HEK293 (cell line): Measurements from ENCODE around the gene ZMYM2.
A peak's percentile ranks its signal among the peaks of the same experiment; 100 is the strongest.

Experiments
- CTCF ChIA-PET: fragments of 350-600 bp; formaldehyde crosslinking; extraction: SDS; loops from one replicate; lab custom pipeline; 2021; ENCODE audit warnings: antibody characterized with exemption; lab: Yijun Ruan, JAX
- POLR2A ChIA-PET: fragments of 300-600 bp; formaldehyde crosslinking; extraction: SDS; loops from one replicate; lab custom pipeline; 2020; ENCODE audit warnings: antibody characterized with exemption, inconsistent platforms; lab: Yijun Ruan, JAX
- H3K27ac ChIP-seq: fragments of 200-500 bp; sonication (Bioruptor generic); 2 replicates; pipeline ENCODE4 v1.5.1; 2014; ENCODE audit warnings: low read depth, low read length, control low read depth, inconsistent platforms; ENCODE audit errors: extremely low read depth
- H3K36me3 ChIP-seq, 2 experiments: fragments of 200-500 bp in 1 of 2; sonication (Bioruptor generic) in 1 of 2; 1 replicate in 1 of 2; 2 replicates in 1 of 2; pipeline ENCODE4 v1.5.1; 2014 to 2017; ENCODE audit warnings: inconsistent platforms in 2 of 2, low read length in 2 of 2; ENCODE audit not compliant: control insufficient read depth in 2 of 2, insufficient read depth in 1 of 2
- H3K4me1 ChIP-seq: fragments of 200-500 bp; sonication (Bioruptor generic); 2 replicates; pipeline ENCODE4 v1.5.1; 2014; ENCODE audit warnings: mild to moderate bottlenecking, low read length, inconsistent platforms; ENCODE audit not compliant: control insufficient read depth, insufficient read depth
- H3K4me3 ChIP-seq: 2 replicates; pipeline ENCODE4 v1.5.1; 2011; ENCODE audit warnings: low read depth, mild to moderate bottlenecking, control low read depth, low read length, moderate library complexity
- H3K9me3 ChIP-seq: fragments of 200-500 bp; sonication (Bioruptor generic); 2 replicates; pipeline ENCODE4 v1.5.1; 2014; ENCODE audit warnings: low read depth, low read length, inconsistent platforms; ENCODE audit not compliant: control insufficient read depth, insufficient read depth
- KLF10 ChIP-seq: fragments of 450-650 bp; IDR thresholded peaks from 2 replicates; pipeline ENCODE4 v1.5.1; 2018; ENCODE audit warnings: missing biosample characterization, mild to moderate bottlenecking, missing genetic modification characterization
- MYNN ChIP-seq: fragments of 450-650 bp; formaldehyde crosslinking; IDR thresholded peaks from 2 replicates; pipeline ENCODE4 v1.5.1; 2016; ENCODE audit warnings: missing biosample characterization, missing genetic modification characterization, borderline replicate concordance
- PRDM10 ChIP-seq: fragments of 450-650 bp; formaldehyde crosslinking; IDR thresholded peaks from 2 replicates; pipeline ENCODE4 v1.5.1; 2016; ENCODE audit warnings: missing biosample characterization, missing genetic modification characterization
- PRDM4 ChIP-seq: fragments of 450-650 bp; formaldehyde crosslinking; IDR thresholded peaks from 2 replicates; pipeline ENCODE4 v1.5.1; 2017; ENCODE audit warnings: missing biosample characterization, missing genetic modification characterization
- SP3 ChIP-seq: fragments of 450-650 bp; formaldehyde crosslinking; IDR thresholded peaks from 2 replicates; pipeline ENCODE4 v1.5.1; 2016; ENCODE audit warnings: missing biosample characterization, missing genetic modification characterization
- ZBTB11 ChIP-seq: fragments of 450-650 bp; formaldehyde crosslinking; conservative IDR thresholded peaks from 2 replicates; pipeline ENCODE4 v1.5.1; 2016; ENCODE audit warnings: low read depth, missing biosample characterization, missing genetic modification characterization
- ZEB2 ChIP-seq: fragments of 450-650 bp; formaldehyde crosslinking; IDR thresholded peaks from 2 replicates; pipeline ENCODE4 v1.5.1; 2016; ENCODE audit warnings: missing biosample characterization, missing genetic modification characterization
- ZNF10 ChIP-seq: fragments of 450-650 bp; formaldehyde crosslinking; IDR thresholded peaks from 2 replicates; pipeline ENCODE4 v1.5.1; 2017; ENCODE audit warnings: missing biosample characterization, missing genetic modification characterization
- ZNF311 ChIP-seq: fragments of 450-650 bp; formaldehyde crosslinking; IDR thresholded peaks from 2 replicates; pipeline ENCODE4 v1.5.1; 2017; ENCODE audit warnings: missing biosample characterization, missing genetic modification characterization, borderline replicate concordance
- ZNF362 ChIP-seq: fragments of 450-650 bp; formaldehyde crosslinking; IDR thresholded peaks from 2 replicates; pipeline ENCODE4 v1.5.1; 2016; ENCODE audit warnings: missing biosample characterization, missing genetic modification characterization
- ZNF37A ChIP-seq: fragments of 450-650 bp; IDR thresholded peaks from 2 replicates; pipeline ENCODE4 v1.5.1; 2018; ENCODE audit warnings: missing biosample characterization, missing genetic modification characterization
- ZNF426 ChIP-seq: fragments of 450-650 bp; formaldehyde crosslinking; IDR thresholded peaks from 2 replicates; pipeline ENCODE4 v1.5.1; 2017; ENCODE audit warnings: missing biosample characterization, missing genetic modification characterization, mild to moderate bottlenecking, inconsistent platforms, moderate library complexity
- ZNF433 ChIP-seq: fragments of 450-650 bp; formaldehyde crosslinking; IDR thresholded peaks from 2 replicates; pipeline ENCODE4 v1.5.1; 2016; ENCODE audit warnings: missing biosample characterization, missing genetic modification characterization, low read depth
- ZNF558 ChIP-seq: fragments of 450-650 bp; formaldehyde crosslinking; IDR thresholded peaks from 2 replicates; pipeline ENCODE4 v1.5.1; 2016; ENCODE audit warnings: missing biosample characterization, missing genetic modification characterization
- ZNF580 ChIP-seq: fragments of 450-650 bp; formaldehyde crosslinking; IDR thresholded peaks from 2 replicates; pipeline ENCODE4 v1.5.1; 2016; ENCODE audit warnings: missing biosample characterization, missing genetic modification characterization
- ZNF629 ChIP-seq: fragments of 450-650 bp; formaldehyde crosslinking; IDR thresholded peaks from 2 replicates; pipeline ENCODE4 v1.5.1; 2017; ENCODE audit warnings: missing biosample characterization, missing genetic modification characterization
- ZNF654 ChIP-seq: fragments of 450-650 bp; formaldehyde crosslinking; IDR thresholded peaks from 2 replicates; pipeline ENCODE4 v1.5.1; 2016; ENCODE audit warnings: low read depth, missing biosample characterization, missing genetic modification characterization
- ZNF670 ChIP-seq: fragments of 450-650 bp; formaldehyde crosslinking; IDR thresholded peaks from 2 replicates; pipeline ENCODE4 v1.5.1; 2016; ENCODE audit warnings: missing biosample characterization, missing genetic modification characterization, low read depth

The ZMYM2 gene

GRCh38 chr13:20126541-20127261 is 168.2 kb downstream of the ZMYM2 start (continued):
- TF ChIP-seq PRDM4 (tag by site-specific recombination) (no peak), ZNF10 (tag by site-specific recombination) (no peak), ZNF311 (no peak), ZNF558 (tag by site-specific recombination) (no peak), ZNF433 (tag by site-specific recombination) (no peak), ZNF654 (tag by site-specific recombination) (no peak), ZBTB11 (tag by site-specific recombination) (no peak), MYNN (tag by site-specific recombination) (no peak), ZNF670 (no peak), ZNF426 (no peak)
- TF ChIP-seq, all 188 proteins: peak for 5

- H3K27ac ChIP-seq = peak overlapping the region; percentile 89; the same call in 1 of the 2 replicates
Observed at GRCh38 chr13:20127262-20127561, 168.7 kb downstream of the ZMYM2 start.

More at GRCh38 chr13:20127262-20127561, 168.7 kb downstream of the ZMYM2 start:
- Histone ChIP-seq H3K4me1 (no peaks in the 10 kb centered on the region; the same call in 1 of the 2 replicates), H3K9me3 (no peaks in the 10 kb centered on the region), H3K4me3 (no peak overlapping the region; the same call in 1 of the 2 replicates), H3K36me3 (no peaks in the 10 kb centered on the region)
- ChIA-PET POLR2A (interaction anchor here (0.6 to 1.7 kb wide), 5 partner anchors 8 to 319 kb away, joined by 3 to 10 read pairs (median 3); partner anchors contain the start of gene ZMYM5), CTCF (interaction anchor here (0.6 to 1.6 kb wide), 7 partner anchors 13 to 142 kb away, joined by 3 to 6 read pairs (median 4); no protein-coding TSS in a partner anchor)
- no peak for TF ChIP-seq ZNF580
- 0 out of 2 replicates have a peak, but pooled peaks have one; percentile 26 for TF ChIP-seq ZNF558 (tag by site-specific recombination)
- TF ChIP-seq ZNF629 (tag by site-specific recombination) = no peak
- TF ChIP-seq ZNF362 = 0 out of 2 replicates have a peak, but pooled peaks have one; percentile 61
- 0 out of 2 replicates have a peak, but pooled peaks have one; percentile 11 for TF ChIP-seq KLF10 (tag by site-specific recombination)
- no peak for TF ChIP-seq ZNF37A (tag by site-specific recombination)
- no peak for TF ChIP-seq ZEB2 (tag by site-specific recombination)
- TF ChIP-seq PRDM10 = peak; percentile 19; the same call in 1 of the 2 replicates
- no peak for TF ChIP-seq SP3 (tag by site-specific recombination)
